WTC11 (cell line): ENCODE measurements around the gene UBE2E1.

ENCODE experiments used
- CBFB ChIP-seq: sonication (generic); formaldehyde crosslinking; IDR thresholded peaks from 2 replicates; pipeline ENCODE4 v1.8.1; 2022; ENCODE audit warnings: mild to moderate bottlenecking, low read depth, missing genetic modification reagents
- FOXJ3 ChIP-seq: sonication (generic); formaldehyde crosslinking; IDR thresholded peaks from 2 replicates; pipeline ENCODE4 v1.9.0; 2021; ENCODE audit warnings: missing genetic modification reagents, mild to moderate bottlenecking, borderline replicate concordance
- TF ChIP-seq, protein P1 (sequence below): fragments of 200-600 bp; IDR thresholded peaks from 2 replicates; pipeline ENCODE4 v1.8.0; 2022; ENCODE audit warnings: antibody characterized with exemption
- TF ChIP-seq, protein P2 (sequence below): sonication (generic); formaldehyde crosslinking; IDR thresholded peaks from 2 replicates; pipeline ENCODE4 v1.8.0; 2022; ENCODE audit warnings: mild to moderate bottlenecking, missing genetic modification reagents

DNA sequence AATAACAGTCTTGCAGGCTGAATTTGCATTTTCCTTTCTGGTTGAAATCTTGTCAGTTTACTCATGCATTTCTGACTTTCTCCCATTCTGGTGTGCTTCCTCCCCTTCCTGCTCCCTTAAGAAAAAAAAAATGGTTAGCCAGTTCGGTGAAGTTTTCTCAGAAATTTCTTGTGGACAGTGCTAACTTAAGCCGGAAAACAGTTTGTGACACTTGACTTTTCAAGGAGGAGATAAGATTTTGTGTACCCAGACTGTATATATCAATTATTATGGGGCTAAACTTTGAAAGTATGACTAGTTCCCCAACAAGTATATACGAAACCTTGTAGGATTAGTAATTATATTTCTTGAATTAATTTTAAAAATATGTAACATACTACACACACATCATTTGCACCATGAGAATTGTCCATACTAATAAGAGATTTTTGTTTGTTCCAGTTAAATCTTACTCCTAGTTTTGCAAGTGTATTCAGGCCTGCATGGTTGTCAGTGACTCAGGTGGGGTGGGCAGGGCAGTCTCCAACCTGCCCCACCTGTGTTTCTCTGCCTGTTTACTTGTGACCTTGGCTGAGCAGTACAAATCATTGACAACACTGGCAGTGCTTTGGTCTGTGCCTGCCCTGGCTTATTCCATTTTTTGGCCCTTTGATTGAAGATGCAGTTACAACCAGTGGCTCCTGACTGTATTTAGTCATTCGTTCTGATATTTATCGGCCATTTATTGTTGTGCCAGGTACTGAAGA is 19.1 kb downstream of the UBE2E1 start:
- no peak for TF ChIP-seq CBFB
- TF ChIP-seq, protein P1, sequence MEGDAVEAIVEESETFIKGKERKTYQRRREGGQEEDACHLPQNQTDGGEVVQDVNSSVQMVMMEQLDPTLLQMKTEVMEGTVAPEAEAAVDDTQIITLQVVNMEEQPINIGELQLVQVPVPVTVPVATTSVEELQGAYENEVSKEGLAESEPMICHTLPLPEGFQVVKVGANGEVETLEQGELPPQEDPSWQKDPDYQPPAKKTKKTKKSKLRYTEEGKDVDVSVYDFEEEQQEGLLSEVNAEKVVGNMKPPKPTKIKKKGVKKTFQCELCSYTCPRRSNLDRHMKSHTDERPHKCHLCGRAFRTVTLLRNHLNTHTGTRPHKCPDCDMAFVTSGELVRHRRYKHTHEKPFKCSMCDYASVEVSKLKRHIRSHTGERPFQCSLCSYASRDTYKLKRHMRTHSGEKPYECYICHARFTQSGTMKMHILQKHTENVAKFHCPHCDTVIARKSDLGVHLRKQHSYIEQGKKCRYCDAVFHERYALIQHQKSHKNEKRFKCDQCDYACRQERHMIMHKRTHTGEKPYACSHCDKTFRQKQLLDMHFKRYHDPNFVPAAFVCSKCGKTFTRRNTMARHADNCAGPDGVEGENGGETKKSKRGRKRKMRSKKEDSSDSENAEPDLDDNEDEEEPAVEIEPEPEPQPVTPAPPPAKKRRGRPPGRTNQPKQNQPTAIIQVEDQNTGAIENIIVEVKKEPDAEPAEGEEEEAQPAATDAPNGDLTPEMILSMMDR, result no peak
- TF ChIP-seq FOXJ3 (CRISPR knock-in tag), result no peak
- TF ChIP-seq, protein P2, sequence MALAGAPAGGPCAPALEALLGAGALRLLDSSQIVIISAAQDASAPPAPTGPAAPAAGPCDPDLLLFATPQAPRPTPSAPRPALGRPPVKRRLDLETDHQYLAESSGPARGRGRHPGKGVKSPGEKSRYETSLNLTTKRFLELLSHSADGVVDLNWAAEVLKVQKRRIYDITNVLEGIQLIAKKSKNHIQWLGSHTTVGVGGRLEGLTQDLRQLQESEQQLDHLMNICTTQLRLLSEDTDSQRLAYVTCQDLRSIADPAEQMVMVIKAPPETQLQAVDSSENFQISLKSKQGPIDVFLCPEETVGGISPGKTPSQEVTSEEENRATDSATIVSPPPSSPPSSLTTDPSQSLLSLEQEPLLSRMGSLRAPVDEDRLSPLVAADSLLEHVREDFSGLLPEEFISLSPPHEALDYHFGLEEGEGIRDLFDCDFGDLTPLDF, result no peak
